GM23248 (cell line): ENCODE data around the gene TGM2.

Experiments used
- EZH2 ChIP-seq: fragments of 200-600 bp; sonication (generic); IDR thresholded peaks from 2 replicates; pipeline ENCODE4 v1.6.1; 2018; ENCODE audit warnings: antibody characterized with exemption, mild to moderate bottlenecking; ENCODE audit not compliant: insufficient read depth, poor library complexity, severe bottlenecking
- EZH2phosphoT487 ChIP-seq: fragments of 200-600 bp; sonication (generic); IDR thresholded peaks from 2 replicates; pipeline ENCODE4 v1.6.1; 2018; ENCODE audit warnings: antibody characterized with exemption, moderate library complexity, mild to moderate bottlenecking, low read depth; ENCODE audit not compliant: insufficient read depth

GRCh38 chr20:38201356-38201755 lies 36.3 kb upstream of the TGM2 start:
- TF ChIP-seq EZH2 (no peak), EZH2phosphoT487 (no peak)
